HEK293 (cell line): Measurements from ENCODE around the gene KCNC1.

Experiments used
- ZNF335 ChIP-seq: fragments of 450-650 bp; formaldehyde crosslinking; conservative IDR thresholded peaks from 2 replicates; pipeline ENCODE4 v1.5.1; 2016; ENCODE audit warnings: missing biosample characterization, missing genetic modification characterization
- TF ChIP-seq, protein P1 (sequence below): fragments of 450-650 bp; formaldehyde crosslinking; IDR thresholded peaks from 2 replicates; pipeline ENCODE4 v1.5.1; 2016; ENCODE audit warnings: missing biosample characterization, missing genetic modification characterization
- TF ChIP-seq, protein P2 (sequence below): fragments of 450-650 bp; formaldehyde crosslinking; IDR thresholded peaks from 2 replicates; pipeline ENCODE4 v1.5.1; 2016; ENCODE audit warnings: missing biosample characterization, missing genetic modification characterization

DNA sequence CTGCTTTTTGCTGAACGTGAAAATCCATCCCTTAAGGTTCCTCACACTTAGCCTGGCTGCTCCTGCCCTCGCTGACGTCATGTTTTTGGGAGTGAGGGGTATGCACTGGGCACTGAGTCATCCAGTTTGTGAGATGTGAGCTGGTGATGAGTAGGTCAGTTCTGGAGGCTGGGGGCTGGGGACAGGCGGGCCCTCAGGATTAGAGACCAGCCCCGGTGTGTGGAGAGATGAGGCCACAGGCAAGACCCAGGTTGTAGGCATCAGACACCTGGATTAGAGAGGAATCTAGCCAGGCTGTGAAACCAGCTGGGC, 9.2 kb downstream of the KCNC1 start:
- TF ChIP-seq ZNF335, result no peak
- TF ChIP-seq, protein P1, sequence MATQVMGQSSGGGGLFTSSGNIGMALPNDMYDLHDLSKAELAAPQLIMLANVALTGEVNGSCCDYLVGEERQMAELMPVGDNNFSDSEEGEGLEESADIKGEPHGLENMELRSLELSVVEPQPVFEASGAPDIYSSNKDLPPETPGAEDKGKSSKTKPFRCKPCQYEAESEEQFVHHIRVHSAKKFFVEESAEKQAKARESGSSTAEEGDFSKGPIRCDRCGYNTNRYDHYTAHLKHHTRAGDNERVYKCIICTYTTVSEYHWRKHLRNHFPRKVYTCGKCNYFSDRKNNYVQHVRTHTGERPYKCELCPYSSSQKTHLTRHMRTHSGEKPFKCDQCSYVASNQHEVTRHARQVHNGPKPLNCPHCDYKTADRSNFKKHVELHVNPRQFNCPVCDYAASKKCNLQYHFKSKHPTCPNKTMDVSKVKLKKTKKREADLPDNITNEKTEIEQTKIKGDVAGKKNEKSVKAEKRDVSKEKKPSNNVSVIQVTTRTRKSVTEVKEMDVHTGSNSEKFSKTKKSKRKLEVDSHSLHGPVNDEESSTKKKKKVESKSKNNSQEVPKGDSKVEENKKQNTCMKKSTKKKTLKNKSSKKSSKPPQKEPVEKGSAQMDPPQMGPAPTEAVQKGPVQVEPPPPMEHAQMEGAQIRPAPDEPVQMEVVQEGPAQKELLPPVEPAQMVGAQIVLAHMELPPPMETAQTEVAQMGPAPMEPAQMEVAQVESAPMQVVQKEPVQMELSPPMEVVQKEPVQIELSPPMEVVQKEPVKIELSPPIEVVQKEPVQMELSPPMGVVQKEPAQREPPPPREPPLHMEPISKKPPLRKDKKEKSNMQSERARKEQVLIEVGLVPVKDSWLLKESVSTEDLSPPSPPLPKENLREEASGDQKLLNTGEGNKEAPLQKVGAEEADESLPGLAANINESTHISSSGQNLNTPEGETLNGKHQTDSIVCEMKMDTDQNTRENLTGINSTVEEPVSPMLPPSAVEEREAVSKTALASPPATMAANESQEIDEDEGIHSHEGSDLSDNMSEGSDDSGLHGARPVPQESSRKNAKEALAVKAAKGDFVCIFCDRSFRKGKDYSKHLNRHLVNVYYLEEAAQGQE (tag by site-specific recombination), result no peak
- TF ChIP-seq, protein P2, sequence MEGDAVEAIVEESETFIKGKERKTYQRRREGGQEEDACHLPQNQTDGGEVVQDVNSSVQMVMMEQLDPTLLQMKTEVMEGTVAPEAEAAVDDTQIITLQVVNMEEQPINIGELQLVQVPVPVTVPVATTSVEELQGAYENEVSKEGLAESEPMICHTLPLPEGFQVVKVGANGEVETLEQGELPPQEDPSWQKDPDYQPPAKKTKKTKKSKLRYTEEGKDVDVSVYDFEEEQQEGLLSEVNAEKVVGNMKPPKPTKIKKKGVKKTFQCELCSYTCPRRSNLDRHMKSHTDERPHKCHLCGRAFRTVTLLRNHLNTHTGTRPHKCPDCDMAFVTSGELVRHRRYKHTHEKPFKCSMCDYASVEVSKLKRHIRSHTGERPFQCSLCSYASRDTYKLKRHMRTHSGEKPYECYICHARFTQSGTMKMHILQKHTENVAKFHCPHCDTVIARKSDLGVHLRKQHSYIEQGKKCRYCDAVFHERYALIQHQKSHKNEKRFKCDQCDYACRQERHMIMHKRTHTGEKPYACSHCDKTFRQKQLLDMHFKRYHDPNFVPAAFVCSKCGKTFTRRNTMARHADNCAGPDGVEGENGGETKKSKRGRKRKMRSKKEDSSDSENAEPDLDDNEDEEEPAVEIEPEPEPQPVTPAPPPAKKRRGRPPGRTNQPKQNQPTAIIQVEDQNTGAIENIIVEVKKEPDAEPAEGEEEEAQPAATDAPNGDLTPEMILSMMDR (tag by site-specific recombination), result no peak
